Measurements from ENCODE around the gene EXOC3L1. TPM values are rescaled to one million over a fixed set of nuclear protein-coding genes. Genes with fewer than 3 reads are reported as not detected.
A peak's percentile ranks its signal among the peaks of the same experiment; 100 is the strongest.

The EXOC3L1 gene
- total and polyA plus RNA-seq, 2 of the 13 experiments (the other 11 are each of a cell fraction or from before 2014, with no cell fraction given): 0.12 TPM; not detected in 1

- TF ChIP-seq CREBL2 (CRISPR knock-in tag; IDR thresholded peaks at IDR 0.05; ENCODE audit: borderline replicate concordance) (no peak), ATF7 (IDR thresholded peaks at IDR 0.05) (no peak), ATF7 (CRISPR knock-in tag; IDR thresholded peaks at IDR 0.05) (no peak), MYPOP (CRISPR knock-in tag; IDR thresholded peaks at IDR 0.05) (0 out of 2 replicates have a peak, but pooled peaks have one; percentile 52), RXRB (CRISPR knock-in tag; IDR thresholded peaks at IDR 0.05; ENCODE audit: borderline replicate concordance) (peak; percentile 83), IKZF5 (CRISPR knock-in tag; IDR thresholded peaks at IDR 0.05) (peak; percentile 96), ZNF275 (CRISPR knock-in tag; IDR thresholded peaks at IDR 0.05; ENCODE audit: borderline replicate concordance) (peak; percentile 90; the same call in 1 of the 2 replicates), ZNF225 (CRISPR knock-in tag; IDR thresholded peaks at IDR 0.05) (peak; percentile 94; the same call in 1 of the 2 replicates), TMF1 (CRISPR knock-in tag; IDR thresholded peaks at IDR 0.05; ENCODE audit: low read depth) (no peak), ZBTB42 (CRISPR knock-in tag; IDR thresholded peaks at IDR 0.05) (0 out of 2 replicates have a peak, but pooled peaks have one; percentile 55), ZNF747 (CRISPR knock-in tag; IDR thresholded peaks at IDR 0.05; ENCODE audit: borderline replicate concordance) (no peak; the same call in 1 of the 2 replicates), ZNF567 (CRISPR knock-in tag; IDR thresholded peaks at IDR 0.05; ENCODE audit: borderline replicate concordance) (peak; percentile 98), ZNF609 (CRISPR knock-in tag; IDR thresholded peaks at IDR 0.05; ENCODE audit: borderline replicate concordance) (peak; percentile 59; the same call in 1 of the 2 replicates), NFYB (CRISPR knock-in tag; IDR thresholded peaks at IDR 0.05) (peak; percentile 41; the same call in 1 of the 2 replicates), NKX3-1 (CRISPR knock-in tag; IDR thresholded peaks at IDR 0.05) (peak; percentile 54; the same call in 1 of the 2 replicates), PAX8 (CRISPR knock-in tag; IDR thresholded peaks at IDR 0.05; ENCODE audit: borderline replicate concordance) (no peak), ZNF546 (CRISPR knock-in tag; conservative IDR thresholded peaks at IDR 0.05) (0 out of 2 replicates have a peak, but pooled peaks have one; percentile 51), ZNF230 (CRISPR knock-in tag; IDR thresholded peaks at IDR 0.05) (peak; percentile 36; the same call in 1 of the 2 replicates), FOXM1 (CRISPR knock-in tag; IDR thresholded peaks at IDR 0.05) (no peak), RFXAP (CRISPR knock-in tag; IDR thresholded peaks at IDR 0.05; ENCODE audit: borderline replicate concordance) (peak; percentile 95)
These were observed 37.0 kb upstream of the EXOC3L1 start, which contains the start of gene TMEM208 (continued) for GRCh38 chr16:67226804-67227566.

Measured in HepG2 (cell line).